Stimulated activated CD8-positive, alpha-beta memory T cell treated with anti-CD3 and anti-CD28 coated beads, Interleukin-12 subunit alpha, Interleukin-12 subunit beta, amount 100 ng/mL, for 4 hours (primary cell): ENCODE results near the gene MSRB3.
"Not testable (repeated sequence)": the region's sequence is repeated elsewhere in the genome, so short reads cannot be mapped to it uniquely, and the experiment has no call there.

Experiments used
- DNase-seq: peaks from one replicate; pipeline ENCODE4 v3.0.0-alpha.2; 2020; ENCODE audit warnings: low read depth

Gene MSRB3

DNA sequence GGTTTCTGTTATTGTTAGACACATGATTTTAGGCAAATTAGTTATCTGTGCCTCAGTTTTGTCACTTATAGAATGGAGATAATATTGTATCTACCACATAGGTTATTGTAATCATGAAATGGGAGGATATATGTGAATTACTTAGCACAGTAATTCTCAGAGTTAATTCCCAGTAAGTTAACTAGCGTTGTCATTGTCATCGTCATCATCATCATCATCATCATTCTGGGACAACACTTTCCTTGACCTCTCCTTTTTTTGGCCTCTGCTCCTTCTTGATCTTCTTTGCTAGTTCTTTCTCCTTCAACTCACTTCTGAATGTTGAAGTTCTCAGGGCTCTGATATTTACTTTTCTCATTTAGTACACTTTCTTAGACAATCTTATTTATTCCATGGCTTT lies 13.8 kb downstream of the MSRB3 start:
- no peak for DNase-seq

GRCh38 chr12:65293735-65294134 lies 15.3 kb downstream of the MSRB3 start:
- no peak for DNase-seq

GRCh38 chr12:65294641-65295262 lies 16.3 kb downstream of the MSRB3 start:
- DNase-seq: no peak

DNA sequence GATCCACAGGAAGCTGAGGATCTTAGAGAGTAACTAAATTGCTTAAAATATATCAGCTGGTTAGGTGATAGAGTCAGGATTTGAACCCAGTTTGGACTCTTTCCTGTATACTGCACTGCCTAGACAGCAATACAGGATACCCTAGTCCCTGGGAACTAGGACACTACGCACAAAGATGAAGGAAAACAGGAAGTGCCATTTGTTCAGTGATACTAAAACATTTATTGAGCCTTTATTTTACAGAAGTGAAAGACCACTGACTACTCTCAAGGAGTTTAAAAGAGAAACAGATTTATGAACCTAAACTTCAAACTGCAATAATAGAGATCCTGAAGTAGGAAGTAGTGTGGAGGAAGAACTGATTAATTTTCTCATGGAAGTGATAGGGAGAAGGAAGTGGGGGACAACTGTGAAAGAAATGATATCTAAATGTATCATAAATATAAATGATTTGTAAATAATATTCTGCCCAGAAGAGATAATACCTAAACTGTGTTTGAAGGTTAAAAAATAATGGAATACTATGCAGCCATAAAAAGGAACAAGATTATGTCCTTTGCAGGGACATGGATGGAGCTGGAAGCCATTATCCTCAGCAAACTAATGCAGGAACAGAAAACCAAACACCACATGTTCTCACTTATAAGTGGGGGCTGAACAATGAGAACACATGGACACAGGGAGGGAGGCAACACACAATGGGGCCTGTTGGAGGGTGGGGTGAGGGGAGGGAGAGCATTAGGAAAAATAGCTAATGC lies 18.2 kb downstream of the MSRB3 start:
- no peak for DNase-seq

GRCh38 chr12:65300097-65300496 lies 21.6 kb downstream of the MSRB3 start:
- no peak for DNase-seq

GRCh38 chr12:65300679-65301349 lies 22.3 kb downstream of the MSRB3 start:
- DNase-seq: no peak

GRCh38 chr12:65302891-65303290 lies 24.4 kb downstream of the MSRB3 start:
- no peak for DNase-seq

DNA sequence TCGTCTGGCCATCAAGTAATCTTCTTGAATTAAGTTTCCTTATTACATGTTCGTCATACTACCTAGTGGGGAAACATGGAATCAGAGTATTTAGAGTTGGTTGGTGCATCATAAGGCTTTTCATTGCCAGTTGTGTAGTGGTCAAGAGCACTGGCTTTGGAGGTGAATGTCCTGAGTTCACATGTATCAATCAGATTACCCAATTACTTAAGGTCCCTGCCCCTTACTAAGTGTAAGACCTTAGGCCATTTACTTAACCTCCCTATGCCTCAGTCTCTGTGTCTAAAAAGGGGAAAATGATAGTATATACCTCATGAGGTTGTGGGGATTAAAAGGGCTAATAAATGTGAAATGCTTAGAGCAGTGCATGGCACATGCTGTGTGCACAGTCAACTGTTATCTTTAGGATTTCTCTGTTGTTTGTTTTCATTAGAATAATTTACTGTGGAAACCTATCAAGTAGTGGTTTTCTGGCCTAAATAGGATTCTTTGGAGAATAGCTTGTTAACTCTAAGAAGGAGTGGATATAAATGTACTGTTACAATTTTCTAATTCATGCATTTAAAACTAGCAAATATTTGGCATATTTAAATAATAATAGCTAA lies 27.0 kb downstream of the MSRB3 start:
- DNase-seq: no peak

DNA sequence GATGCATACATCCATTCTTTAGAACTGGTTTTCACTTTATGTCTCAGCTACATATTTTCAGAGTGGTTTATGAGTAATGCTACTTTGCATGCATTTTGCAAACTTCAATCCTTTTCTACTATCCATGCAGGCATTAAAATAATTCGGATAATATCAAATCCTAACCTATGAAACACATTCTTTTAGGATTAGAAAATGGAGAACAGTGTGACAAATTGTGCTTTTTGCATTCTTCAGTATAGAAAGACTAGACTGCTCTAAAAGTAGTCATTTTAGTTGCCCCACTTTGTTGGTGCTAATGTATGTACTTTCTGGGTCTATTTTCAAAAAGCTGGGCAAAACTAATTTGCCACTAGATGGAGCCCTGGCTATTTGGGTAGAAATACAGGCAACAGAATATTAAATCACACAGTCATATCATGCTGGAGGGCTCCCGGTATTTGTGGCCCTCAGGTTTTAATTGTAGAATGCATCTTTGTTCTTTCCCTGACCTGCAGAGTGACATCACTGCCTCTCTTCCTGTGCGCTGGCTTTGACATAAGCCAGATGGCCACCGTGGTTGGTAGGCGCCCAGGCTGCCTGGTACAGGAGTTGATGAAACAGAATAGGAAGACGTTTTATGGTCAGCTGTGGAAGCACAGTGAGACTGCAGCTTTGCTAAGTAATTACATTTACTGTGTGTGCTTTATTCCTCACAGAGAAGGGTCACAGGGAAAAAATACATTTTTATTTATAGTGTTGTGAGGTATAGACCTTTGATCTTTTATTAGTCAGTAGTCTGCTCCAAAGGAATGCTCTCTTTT lies 28.1 kb downstream of the MSRB3 start:
- no peak for DNase-seq

- DNase-seq: no peak
Measured at GRCh38 chr12:65307169-65307501, 28.7 kb downstream of the MSRB3 start.

GRCh38 chr12:65308006-65308405 lies 29.5 kb downstream of the MSRB3 start:
- DNase-seq: no peak

GRCh38 chr12:65308601-65309071 lies 30.2 kb downstream of the MSRB3 start:
- DNase-seq: no peak

DNA sequence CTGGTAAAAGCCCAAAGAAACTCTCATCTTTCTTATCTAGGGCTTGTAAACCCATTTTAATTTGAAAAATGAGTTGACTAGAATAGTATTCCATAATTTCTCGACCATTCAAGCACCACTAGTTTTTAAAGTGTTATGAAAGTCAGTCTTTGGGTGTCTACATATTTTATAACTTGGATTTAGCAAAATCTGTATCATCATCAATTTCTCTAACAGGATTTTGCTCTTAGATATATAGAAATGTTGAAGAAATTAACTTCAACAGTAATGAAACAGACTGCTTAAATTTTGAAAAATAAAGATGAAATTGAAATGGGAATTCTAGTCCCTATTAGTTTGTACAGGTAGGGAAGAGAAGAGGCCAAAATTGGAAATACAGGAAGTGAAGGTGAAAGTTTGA lies 32.8 kb downstream of the MSRB3 start:
- no peak for DNase-seq

DNA sequence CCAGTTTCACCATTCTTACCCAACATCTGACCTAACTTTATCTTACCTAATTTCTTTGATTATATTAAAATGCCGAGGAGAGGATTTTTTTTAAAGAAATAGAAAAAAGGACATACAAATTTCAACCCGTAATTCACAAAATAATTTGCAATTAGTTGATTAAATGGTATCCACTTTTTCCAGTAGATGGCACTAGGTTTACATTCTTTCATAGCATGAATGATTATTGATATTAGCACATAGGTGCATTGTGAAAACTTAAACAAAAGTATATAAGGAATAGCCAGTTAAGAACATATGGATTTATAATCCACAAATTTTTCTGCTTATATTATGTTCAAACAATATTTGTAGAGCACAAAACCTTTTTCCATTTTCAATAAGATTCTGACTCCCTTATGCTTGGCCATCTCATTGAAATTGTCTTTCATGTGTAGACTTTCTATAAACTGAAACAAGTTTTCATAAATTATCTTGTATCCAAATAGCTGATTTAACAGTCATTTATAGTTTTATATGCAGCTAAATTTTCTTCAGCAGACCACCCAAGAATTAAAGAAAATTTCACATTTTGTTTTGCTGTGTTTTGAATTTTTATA lies 35.3 kb downstream of the MSRB3 start:
- DNase-seq: no peak

GRCh38 chr12:65315238-65315637 lies 36.8 kb downstream of the MSRB3 start:
- DNase-seq: not testable (repeated sequence)

- no peak for DNase-seq
Measured at GRCh38 chr12:65318186-65318685, 39.8 kb downstream of the MSRB3 start.

DNA sequence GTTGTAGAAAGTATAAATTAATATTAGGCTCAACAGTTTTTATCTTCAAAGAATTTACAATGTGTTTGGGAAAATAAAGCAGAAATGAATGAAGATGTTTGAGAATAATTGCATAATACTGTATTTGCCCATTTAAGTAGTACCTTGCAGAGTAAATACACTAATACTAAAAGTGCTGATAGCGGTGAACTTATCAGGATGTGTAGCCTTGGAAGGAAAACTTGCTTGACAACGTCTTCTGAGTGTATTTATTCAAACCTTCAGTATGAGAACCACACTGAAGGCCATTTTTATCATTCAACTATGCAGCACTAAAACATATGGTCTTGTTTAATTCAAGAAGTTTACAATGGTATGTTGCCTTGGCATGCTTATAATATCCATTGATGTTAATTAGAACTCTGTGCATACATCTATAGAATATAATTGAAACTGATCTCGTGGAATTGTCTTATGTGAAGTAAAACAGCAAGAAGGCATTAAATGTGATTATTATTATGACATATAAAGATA lies 41.3 kb downstream of the MSRB3 start:
- DNase-seq: no peak

DNA sequence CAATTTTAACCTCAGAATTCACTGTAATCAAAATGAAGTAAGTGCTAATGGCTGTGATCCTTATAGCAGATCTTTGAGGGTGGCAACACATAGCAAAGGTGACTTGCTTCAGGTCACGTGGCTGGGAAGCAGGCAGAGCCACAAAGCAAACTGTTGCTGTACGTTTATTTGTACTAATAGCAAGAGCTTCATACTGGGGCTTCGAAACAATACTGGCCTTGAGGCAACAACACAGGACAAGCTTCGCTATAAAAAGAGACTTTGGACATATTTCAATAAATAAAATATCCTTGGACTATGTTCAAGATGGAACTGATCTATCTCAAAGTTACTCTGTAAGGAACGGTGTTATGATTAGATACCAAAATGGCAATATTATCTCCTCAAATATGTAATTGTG lies 44.6 kb downstream of the MSRB3 start:
- no peak for DNase-seq

- no peak for DNase-seq
Measured at GRCh38 chr12:65324056-65324455, 45.6 kb downstream of the MSRB3 start.

DNA sequence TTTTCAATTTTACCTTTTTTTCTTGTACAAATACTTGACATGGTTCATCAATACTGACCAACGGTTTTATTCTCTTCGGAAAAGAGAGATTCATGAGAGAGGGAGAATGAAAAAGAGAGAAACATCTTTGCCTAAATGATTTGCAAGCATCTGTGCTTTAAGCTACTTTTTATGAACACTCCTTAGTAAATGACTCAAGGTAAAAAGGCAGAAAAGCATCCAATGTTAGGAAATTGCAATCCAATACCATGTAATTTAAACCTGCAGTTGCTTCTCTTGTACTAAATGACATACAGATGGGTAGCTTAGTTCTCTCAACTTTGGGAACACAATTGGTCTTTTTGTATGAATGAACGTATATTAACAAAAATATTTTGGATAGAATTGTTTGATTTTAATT lies 46.1 kb downstream of the MSRB3 start:
- no peak for DNase-seq

DNA sequence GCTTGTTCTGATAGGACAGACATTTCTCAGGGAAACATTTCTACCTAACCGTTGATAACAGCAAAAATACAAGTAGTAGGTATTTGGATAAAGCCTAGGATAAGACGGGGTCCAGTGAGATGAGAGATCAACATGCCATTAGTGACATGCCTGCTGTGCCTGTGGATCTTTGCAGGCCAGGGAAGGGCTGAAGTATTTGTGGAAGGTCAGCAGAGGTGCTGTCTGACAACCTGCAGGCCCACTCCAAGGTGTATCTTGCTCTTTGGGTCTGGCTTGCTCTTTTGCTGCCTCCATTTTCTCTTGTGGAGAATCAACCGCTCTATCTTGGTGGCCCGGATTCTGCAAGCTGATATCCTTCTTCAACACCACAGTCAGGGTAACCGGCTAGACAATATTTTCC lies 46.7 kb downstream of the MSRB3 start:
- no peak for DNase-seq
